GM10266 (cell line): ENCODE measurements around the gene ANKDD1A.
A peak's percentile ranks its signal among the peaks of the same experiment; 100 is the strongest.

Experiments used
- DNase-seq: peaks from one replicate; pipeline ENCODE4 v3.0.0; 2012; ENCODE audit errors: extremely low spot score
- CTCF ChIP-seq: IDR thresholded peaks from 2 replicates; pipeline ENCODE4 v1.5.1; 2012; ENCODE audit warnings: mild to moderate bottlenecking, low read depth; ENCODE audit not compliant: control insufficient read depth, insufficient read depth; ENCODE audit errors: missing control alignments

The ANKDD1A gene

GRCh38 chr15:64985366-64986033 is 73.8 kb downstream of the ANKDD1A start:
- DNase-seq, result no peak
- TF ChIP-seq CTCF, result no peak

- no peak for DNase-seq
- no peak for TF ChIP-seq CTCF
These were observed 75.4 kb downstream of the ANKDD1A start for GRCh38 chr15:64987136-64987535.

GRCh38 chr15:64989416-64990167 is 77.9 kb downstream of the ANKDD1A start, which contains the start of gene SPG21:
Gene SPG21 (minus strand): TSS chr15:64989914. CDS start chr15:64983569, 6,345 bp downstream.
- peak; percentile 96 for DNase-seq
- no peak for TF ChIP-seq CTCF

GRCh38 chr15:64990168-64990470 is 78.4 kb downstream of the ANKDD1A start:
- no peak for TF ChIP-seq CTCF

GRCh38 chr15:64991536-64992135 is 79.9 kb downstream of the ANKDD1A start:
- TF ChIP-seq CTCF, result no peak
- no peak for DNase-seq

More at GRCh38 chr15:64990168-64990470, 78.4 kb downstream of the ANKDD1A start:
- DNase-seq, result no peak

- no peak for DNase-seq
- TF ChIP-seq CTCF, result no peak
These were observed 81.6 kb downstream of the ANKDD1A start for GRCh38 chr15:64993290-64993689.

- TF ChIP-seq CTCF, result no peak
These were observed 85.4 kb downstream of the ANKDD1A start for GRCh38 chr15:64997066-64997465.

More at GRCh38 chr15:64997066-64997465, 85.4 kb downstream of the ANKDD1A start:
- DNase-seq, result no peak
